HG02870 (cell line): ENCODE data around the gene MYH14.

Experiments
- ATAC-seq: cut with Tn5 transposase; IDR thresholded peaks from one replicate; pipeline ENCODE4 v1.9.1; 2021; ENCODE audit warnings: mild to moderate bottlenecking, moderate library complexity; ENCODE audit not compliant: unreplicated experiment

MYH14 gene

GRCh38 chr19:50203281-50204080, at the start of gene MYH14:
Gene MYH14, plus strand, starts transcription at chr19:50203622. Its CDS starts 6,744 bp downstream, at chr19:50210366.
- ATAC-seq, result no peak

GRCh38 chr19:50154529-50154928, 48.9 kb upstream of the MYH14 start:
- ATAC-seq, result no peak

- no peak for ATAC-seq
Observed at GRCh38 chr19:50155520-50156109, 47.8 kb upstream of the MYH14 start.

GRCh38 chr19:50158577-50158976, 44.8 kb upstream of the MYH14 start:
- ATAC-seq, result no peak

- no peak for ATAC-seq
Observed at GRCh38 chr19:50159078-50159477, 44.3 kb upstream of the MYH14 start.

- ATAC-seq, result no peak
Observed at GRCh38 chr19:50162988-50163387, 40.4 kb upstream of the MYH14 start, which contains the start of gene IZUMO2. Gene IZUMO2, minus strand, starts transcription at chr19:50163281. Its CDS starts 87 bp downstream, at chr19:50163194.

- no peak for ATAC-seq
Observed at GRCh38 chr19:50167314-50167721, 36.1 kb upstream of the MYH14 start.

GRCh38 chr19:50171752-50172151, 31.7 kb upstream of the MYH14 start:
- no peak for ATAC-seq

- no peak for ATAC-seq
Observed at GRCh38 chr19:50172726-50173125, 30.7 kb upstream of the MYH14 start.

GRCh38 chr19:50173127-50173526, 30.3 kb upstream of the MYH14 start:
- no peak for ATAC-seq

- no peak for ATAC-seq
Observed at GRCh38 chr19:50174100-50174793, 29.2 kb upstream of the MYH14 start.

- no peak for ATAC-seq
Observed at GRCh38 chr19:50175924-50176323, 27.5 kb upstream of the MYH14 start.

GRCh38 chr19:50176775-50177174, 26.6 kb upstream of the MYH14 start:
- no peak for ATAC-seq

GRCh38 chr19:50178320-50178719, 25.1 kb upstream of the MYH14 start:
- ATAC-seq, result no peak

GRCh38 chr19:50178859-50179537, 24.4 kb upstream of the MYH14 start:
- no peak for ATAC-seq

GRCh38 chr19:50181121-50181520, 22.3 kb upstream of the MYH14 start:
- no peak for ATAC-seq

GRCh38 chr19:50184196-50184595, 19.2 kb upstream of the MYH14 start:
- ATAC-seq, result no peak

- no peak for ATAC-seq
Observed at GRCh38 chr19:50187937-50188336, 15.5 kb upstream of the MYH14 start.

GRCh38 chr19:50189331-50189730, 14.1 kb upstream of the MYH14 start:
- ATAC-seq, result no peak

- no peak for ATAC-seq
Observed at GRCh38 chr19:50190439-50190891, 13.0 kb upstream of the MYH14 start.

- no peak for ATAC-seq
Observed at GRCh38 chr19:50191216-50191615, 12.2 kb upstream of the MYH14 start.
